CD14-positive monocyte (primary cell): ENCODE results near the gene ANO2. TPM values are rescaled to one million over a fixed set of nuclear protein-coding genes. Genes with fewer than 3 reads are reported as not detected.
A peak's percentile ranks its signal among the peaks of the same experiment; 100 is the strongest.

Experiments used
- DNase-seq, 3 donors: peaks; one replicate each; pipeline ENCODE4 v3.0.0-alpha.2; 2011 to 2022
- H2AFZ ChIP-seq: 2 replicates; pipeline ENCODE4 v1.6.0; 2012; ENCODE audit warnings: mild to moderate bottlenecking, low read depth, low read length, inconsistent platforms; ENCODE audit not compliant: insufficient read depth, poor library complexity, severe bottlenecking
- H3K27ac ChIP-seq, 2 donors: 1 replicate in 1 of 2; 2 replicates in 1 of 2; pipeline ENCODE4 v1.5.1; 2012 to 2013; ENCODE audit warnings: low read length in 2 of 2, control low read depth in 1 of 2, inconsistent platforms in 1 of 2, low read depth in 1 of 2, mild to moderate bottlenecking in 1 of 2
- H3K27me3 ChIP-seq, 2 donors: one replicate each; pipeline versions ENCODE4 v1.6.0 to v1.6.1; 2011 to 2013; ENCODE audit warnings: low read length in 2 of 2; ENCODE audit not compliant: control insufficient read depth in 2 of 2, insufficient read depth in 2 of 2
- H3K36me3 ChIP-seq, 2 donors: replicated peaks in 1 of 2; 1 replicate in 1 of 2; 2 replicates in 1 of 2; pipeline versions ENCODE4 v1.5.1 to v1.6.1; 2012 to 2013; ENCODE audit warnings: low read length in 2 of 2, control low read depth in 1 of 2, inconsistent platforms in 1 of 2, mild to moderate bottlenecking in 1 of 2; ENCODE audit not compliant: insufficient read depth in 2 of 2, control insufficient read depth in 1 of 2
- H3K4me1 ChIP-seq, 2 donors: 1 replicate in 1 of 2; 2 replicates in 1 of 2; pipeline versions ENCODE4 v1.5.1 to v1.6.1; 2012 to 2013; ENCODE audit warnings: low read length in 2 of 2, control low read depth in 1 of 2, inconsistent platforms in 1 of 2, mild to moderate bottlenecking in 1 of 2, moderate library complexity in 1 of 2; ENCODE audit not compliant: insufficient read depth in 2 of 2, control insufficient read depth in 1 of 2
- H3K4me2 ChIP-seq: replicated peaks from 2 replicates; pipeline ENCODE3; 2012; ENCODE audit warnings: low read length, moderate library complexity, mild to moderate bottlenecking; ENCODE audit not compliant: poor library complexity, severe bottlenecking; ENCODE audit errors: extremely low read depth
- H3K4me3 ChIP-seq, 3 experiments: fragments of 200-600 bp in 1 of 3; sonication (generic) in 1 of 3; replicated peaks in 1 of 3; 1 replicate in 2 of 3; 2 replicates in 1 of 3; pipeline ENCODE4 v1.5.1; 2011 to 2013; ENCODE audit warnings: low read length in 3 of 3, mild to moderate bottlenecking in 3 of 3, control low read depth in 2 of 3, low read depth in 2 of 3, inconsistent platforms in 1 of 3, moderate library complexity in 1 of 3
- H3K79me2 ChIP-seq: 2 replicates; pipeline ENCODE4 v1.6.0; 2012; ENCODE audit warnings: mild to moderate bottlenecking, control low read depth, inconsistent platforms, low read length, moderate library complexity; ENCODE audit not compliant: insufficient read depth
- H3K9ac ChIP-seq: 2 replicates; pipeline ENCODE4 v1.6.0; 2017; ENCODE audit warnings: low read length, mild to moderate bottlenecking; ENCODE audit not compliant: insufficient read depth, poor library complexity, severe bottlenecking
- H3K9me3 ChIP-seq, 2 donors: replicated peaks in 1 of 2; 1 replicate in 1 of 2; 2 replicates in 1 of 2; pipeline versions ENCODE4 v1.5.1 to v1.6.1; 2012 to 2013; ENCODE audit warnings: low read length in 2 of 2, control low read depth in 1 of 2; ENCODE audit not compliant: control insufficient read depth in 1 of 2, insufficient read depth in 1 of 2
- H4K20me1 ChIP-seq: 2 replicates; pipeline ENCODE4 v1.6.0; 2012; ENCODE audit warnings: mild to moderate bottlenecking, low read length, control low read depth, moderate library complexity; ENCODE audit not compliant: insufficient read depth
- H3K27ac Mint-ChIP-seq, 7 donors: one replicate each; pipeline ENCODE4 v1.8.0; 2020; ENCODE audit warnings: mild to moderate bottlenecking in 7 of 7, mixed read lengths in 7 of 7, moderate library complexity in 6 of 7, inconsistent platforms in 2 of 7
- H3K27me3 Mint-ChIP-seq, 3 donors: one replicate each; pipeline ENCODE4 v1.8.0; 2021 to 2022; ENCODE audit warnings: low read depth in 3 of 3, mild to moderate bottlenecking in 3 of 3, mixed read lengths in 3 of 3, moderate library complexity in 3 of 3, inconsistent platforms in 1 of 3
- H3K36me3 Mint-ChIP-seq, 2 donors: one replicate each; pipeline ENCODE4 v1.8.0; 2020; ENCODE audit warnings: mixed read lengths in 2 of 2, inconsistent platforms in 1 of 2, mild to moderate bottlenecking in 1 of 2
- H3K4me1 Mint-ChIP-seq: one replicate; pipeline ENCODE4 v1.8.0; 2020; ENCODE audit warnings: mild to moderate bottlenecking, mixed read lengths
- H3K4me3 Mint-ChIP-seq, 2 donors: one replicate each; pipeline ENCODE4 v1.8.0; 2020; ENCODE audit warnings: mild to moderate bottlenecking in 2 of 2, mixed read lengths in 2 of 2, moderate library complexity in 1 of 2
- H3K9me3 Mint-ChIP-seq, 7 donors: one replicate each; pipeline ENCODE4 v1.8.0; 2020 to 2022; ENCODE audit warnings: mixed read lengths in 7 of 7, mild to moderate bottlenecking in 6 of 7, moderate library complexity in 6 of 7, inconsistent platforms in 2 of 7
- CTCF ChIP-seq: fragments of 200-600 bp; IDR thresholded peaks from one replicate; pipeline ENCODE4 v1.8.0; 2022; ENCODE audit warnings: antibody characterized with exemption, mild to moderate bottlenecking
- WGBS: methylation state at CpG from one replicate; pipeline ENCODE4 v1.1.5; 2013; ENCODE audit warnings: missing lambda C conversion rate; ENCODE audit not compliant: insufficient coverage; 5-methylcytosine and 5-hydroxymethylcytosine counted together
- intact Hi-C, 2 donors: fragments of 100-400 bp; cut with micrococcal nuclease; formaldehyde crosslinking; loops; one replicate each; pipeline versions ENCODE4 v1.15.0 to v1.15.1; 2023
- polyA plus RNA-seq, 3 donors: library from polyadenylated mRNA; depleted of rRNA in 1 of 3; unstranded in 2 of 3; stranded (reverse) in 1 of 3; fragments of 300-500 nt in 2 of 3; fragments of >200 nt in 1 of 3; fragmentation: Illumina TruSeq in 2 of 3; gene quantifications; 1 replicate in 2 of 3; 2 replicates in 1 of 3; pipeline ENCODE4 v1.2.3, GENCODE V29; 2012 to 2021

ANO2 gene
- polyA plus RNA-seq, 3 donors: not detected

DNA sequence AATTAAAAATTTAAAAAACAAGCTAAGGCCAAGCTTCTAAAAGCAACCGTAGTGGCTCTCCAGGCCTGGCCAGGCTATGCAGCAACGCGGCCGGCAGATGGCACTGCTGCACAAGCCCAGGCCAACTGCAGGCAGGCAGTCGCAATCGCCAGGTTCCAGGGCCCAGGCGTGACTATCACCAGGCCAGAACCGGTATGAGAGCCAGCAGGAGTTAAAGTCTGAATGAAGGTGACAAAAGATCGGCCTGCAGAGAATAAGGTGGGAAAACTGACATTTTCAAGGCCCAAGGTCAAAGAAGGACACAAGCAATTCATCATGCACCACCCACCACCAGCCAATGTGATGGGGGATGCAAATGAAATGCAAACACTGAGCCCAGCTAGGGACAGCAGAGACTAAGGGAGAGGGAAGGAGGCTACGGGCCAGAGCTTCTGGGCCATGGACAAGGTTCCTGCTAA lies 43.6 kb upstream of the ANO2 start:
- Histone ChIP-seq H3K4me1 (no peaks in the 10 kb centered on the region), H3K79me2 (no peaks in the 10 kb centered on the region), H2AFZ (no peak overlapping the region), H4K20me1 (no peaks in the 10 kb centered on the region), H3K27me3 (no peaks in the 10 kb centered on the region), H3K36me3 (no peaks in the 10 kb centered on the region), H3K9ac (no peak overlapping the region), H3K4me2 (no peak overlapping the region), H3K9me3 (no peaks in the 10 kb centered on the region), H3K4me3 (no peak overlapping the region), H3K27ac (no peak overlapping the region)
- 0% methylated on average over 5 of the region's 10 CpGs for WGBS
- Mint-ChIP-seq H3K4me1 (peaks cover 3% of the 10 kb centered on the region), H3K4me3 (no peak overlapping the region), H3K27me3 (peaks cover 0 to 2% (median 0%) of the 10 kb centered on the region in 3 donors), H3K27ac (no peak overlapping the region), H3K36me3 (no peaks in the 10 kb centered on the region), H3K9me3 (no peaks in the 10 kb centered on the region)
- DNase-seq: peak; percentile 58 to 73 (median 68)
- intact Hi-C loops: loop anchor here (1.0 to 2.0 kb wide), 3 partner anchors 50 to 297 kb away; no protein-coding TSS in a partner anchor
- TF ChIP-seq CTCF: peak; percentile 97

- no peaks in the 10 kb centered on the region for H3K9me3 ChIP-seq
Measured at GRCh38 chr12:5988088-5988487, 43.0 kb upstream of the ANO2 start.

More at GRCh38 chr12:5988088-5988487, 43.0 kb upstream of the ANO2 start:
- Mint-ChIP-seq H3K27me3 (peaks cover 0 to 2% (median 0%) of the 10 kb centered on the region in 3 donors), H3K4me1 (peaks cover 3% of the 10 kb centered on the region), H3K27ac (no peak overlapping the region), H3K4me3 (peak overlapping the region in 1 of 2 donors; percentile 43), H3K9me3 (no peaks in the 10 kb centered on the region), H3K36me3 (no peaks in the 10 kb centered on the region)
- Histone ChIP-seq H3K27ac (no peak overlapping the region), H3K9ac (no peak overlapping the region), H3K4me3 (no peak overlapping the region), H3K4me2 (no peak overlapping the region), H3K4me1 (no peaks in the 10 kb centered on the region), H3K36me3 (no peaks in the 10 kb centered on the region), H2AFZ (no peak overlapping the region), H4K20me1 (no peaks in the 10 kb centered on the region), H3K27me3 (no peaks in the 10 kb centered on the region), H3K79me2 (no peaks in the 10 kb centered on the region)
- TF ChIP-seq CTCF: no peak
- intact Hi-C loops: loop anchor here (1.0 to 2.0 kb wide), 3 partner anchors 51 to 297 kb away; no protein-coding TSS in a partner anchor
- 95% methylated on average over 6 of the region's 10 CpGs for WGBS
- DNase-seq: no peak
